Bronchial epithelial cell (primary cell): Measurements from ENCODE around the gene CFD. TPM values are rescaled to one million over a fixed set of nuclear protein-coding genes. Genes with fewer than 3 reads are reported as not detected.

Source experiments
- DNase-seq: peaks from one replicate; pipeline ENCODE4 v3.0.0-alpha.2; 2010; ENCODE audit warnings: low read depth
- FAIRE-seq: peaks from 2 replicates; lab custom pipeline; 2011; peaks lifted over from hg19 to GRCh38; lab: Jason Lieb, UNC
- H3K27me3 ChIP-seq: 2 replicates; pipeline ENCODE4 v1.5.1; 2011; ENCODE audit warnings: low read length; ENCODE audit not compliant: control insufficient read depth, insufficient read depth
- H3K36me3 ChIP-seq: 2 replicates; pipeline ENCODE4 v1.5.1; 2011; ENCODE audit warnings: low read length; ENCODE audit not compliant: control insufficient read depth, insufficient read depth
- H3K4me3 ChIP-seq: 2 replicates; pipeline ENCODE4 v1.5.1; 2011; ENCODE audit warnings: mild to moderate bottlenecking, low read depth, low read length, control low read depth
- total RNA-seq: library from RNA; depleted of rRNA; stranded (reverse); fragments of >200 nt; gene quantifications from 2 replicates; pipeline ENCODE4 v1.2.1, GENCODE V29; 2014
- TF ChIP-seq, protein P1 (sequence below): IDR thresholded peaks from 2 replicates; pipeline ENCODE4 v1.5.1; 2011; ENCODE audit warnings: mild to moderate bottlenecking, moderate library complexity, low read length, control low read depth, inconsistent platforms; ENCODE audit not compliant: insufficient read depth, severe bottlenecking

Gene CFD
- total RNA-seq, 1 donor from 2014 or later = 4.2 TPM

DNA sequence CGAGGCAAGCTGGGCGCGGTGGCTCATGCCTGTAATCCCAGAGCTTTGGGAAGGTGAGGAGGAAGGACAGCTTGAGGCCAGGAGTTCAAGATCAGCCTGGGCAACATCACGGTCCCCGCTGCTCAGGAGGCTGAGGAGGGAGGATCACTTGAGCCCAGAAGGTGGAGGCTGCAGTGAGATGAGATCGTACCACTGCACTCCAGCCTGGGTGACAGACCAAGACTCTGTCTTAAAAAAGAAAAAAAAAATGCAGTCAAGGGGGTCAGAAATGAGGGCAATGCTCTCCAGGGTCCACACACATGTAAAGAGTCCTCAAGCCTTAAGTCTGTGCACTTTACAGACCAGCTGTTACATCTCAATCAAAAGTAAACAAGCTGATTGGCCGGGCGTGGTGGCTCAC, 45.1 kb downstream of the CFD start:
- Histone ChIP-seq H3K27me3 (no peaks in the 10 kb centered on the region), H3K4me3 (no peak overlapping the region), H3K36me3 (peaks cover 19% of the 10 kb centered on the region)
- TF ChIP-seq, protein P1, sequence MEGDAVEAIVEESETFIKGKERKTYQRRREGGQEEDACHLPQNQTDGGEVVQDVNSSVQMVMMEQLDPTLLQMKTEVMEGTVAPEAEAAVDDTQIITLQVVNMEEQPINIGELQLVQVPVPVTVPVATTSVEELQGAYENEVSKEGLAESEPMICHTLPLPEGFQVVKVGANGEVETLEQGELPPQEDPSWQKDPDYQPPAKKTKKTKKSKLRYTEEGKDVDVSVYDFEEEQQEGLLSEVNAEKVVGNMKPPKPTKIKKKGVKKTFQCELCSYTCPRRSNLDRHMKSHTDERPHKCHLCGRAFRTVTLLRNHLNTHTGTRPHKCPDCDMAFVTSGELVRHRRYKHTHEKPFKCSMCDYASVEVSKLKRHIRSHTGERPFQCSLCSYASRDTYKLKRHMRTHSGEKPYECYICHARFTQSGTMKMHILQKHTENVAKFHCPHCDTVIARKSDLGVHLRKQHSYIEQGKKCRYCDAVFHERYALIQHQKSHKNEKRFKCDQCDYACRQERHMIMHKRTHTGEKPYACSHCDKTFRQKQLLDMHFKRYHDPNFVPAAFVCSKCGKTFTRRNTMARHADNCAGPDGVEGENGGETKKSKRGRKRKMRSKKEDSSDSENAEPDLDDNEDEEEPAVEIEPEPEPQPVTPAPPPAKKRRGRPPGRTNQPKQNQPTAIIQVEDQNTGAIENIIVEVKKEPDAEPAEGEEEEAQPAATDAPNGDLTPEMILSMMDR = no peak
- DNase-seq (no peak), FAIRE-seq (no peak)

DNA sequence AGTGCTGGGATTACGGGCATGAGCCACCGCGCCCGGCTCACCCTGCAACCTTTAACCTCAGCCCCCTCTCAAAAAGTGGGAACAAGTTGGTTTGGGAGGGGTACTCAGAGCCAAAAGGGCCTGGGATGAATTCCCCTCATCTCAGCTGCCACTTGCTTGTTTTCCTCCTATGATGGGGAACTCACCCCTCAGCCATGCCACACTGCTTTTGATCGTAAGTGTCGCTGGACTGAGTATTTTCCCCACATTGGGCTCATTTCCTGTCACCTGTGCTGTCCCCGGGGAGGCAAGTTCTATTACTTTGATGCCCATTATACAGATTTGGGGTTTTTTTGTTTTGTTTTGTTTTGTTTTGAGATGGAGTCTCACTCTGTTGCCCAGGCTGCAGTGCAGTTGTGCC, 47.0 kb downstream of the CFD start:
- Histone ChIP-seq H3K27me3 (no peaks in the 10 kb centered on the region), H3K4me3 (no peak overlapping the region), H3K36me3 (peaks cover 10% of the 10 kb centered on the region)
- FAIRE-seq (no peak), DNase-seq (no peak)
- TF ChIP-seq, protein P1 = no peak

DNA sequence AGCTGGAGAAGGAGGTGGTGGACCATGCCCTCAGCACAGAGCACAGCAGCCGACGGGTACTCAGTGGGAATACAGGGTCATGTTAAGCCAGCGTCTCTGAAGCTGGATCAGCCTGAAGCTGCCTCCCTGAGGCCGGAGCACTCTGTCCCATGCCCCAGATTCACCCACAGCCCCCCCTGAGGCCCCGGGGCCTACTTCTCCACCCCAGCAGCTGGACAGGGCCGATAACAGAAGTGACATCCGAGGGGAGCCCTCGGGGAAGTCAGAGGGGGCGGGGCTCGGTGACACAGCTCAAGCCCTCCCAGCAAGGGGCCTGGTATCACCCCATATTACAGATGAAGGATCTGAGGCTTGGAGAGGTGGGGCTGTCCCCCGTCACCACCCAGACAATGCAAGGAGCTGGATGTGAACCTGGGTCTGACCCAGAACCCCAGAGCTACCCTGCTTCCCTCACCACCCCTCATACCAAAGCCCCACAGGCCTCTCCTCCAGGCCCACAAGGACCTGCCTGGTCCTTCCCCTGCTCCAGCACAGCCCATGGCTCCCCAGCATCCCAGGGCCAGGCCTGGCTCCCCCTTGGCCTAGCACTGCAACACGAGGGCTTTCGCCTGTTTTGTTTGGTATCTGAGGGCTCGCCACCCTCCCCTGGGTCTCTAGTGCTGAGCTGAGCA, 47.9 kb downstream of the CFD start:
- Histone ChIP-seq H3K36me3 (peaks cover 6% of the 10 kb centered on the region), H3K4me3 (no peak overlapping the region), H3K27me3 (no peaks in the 10 kb centered on the region)
- TF ChIP-seq, protein P1 = no peak
- FAIRE-seq (no peak), DNase-seq (no peak)

DNA sequence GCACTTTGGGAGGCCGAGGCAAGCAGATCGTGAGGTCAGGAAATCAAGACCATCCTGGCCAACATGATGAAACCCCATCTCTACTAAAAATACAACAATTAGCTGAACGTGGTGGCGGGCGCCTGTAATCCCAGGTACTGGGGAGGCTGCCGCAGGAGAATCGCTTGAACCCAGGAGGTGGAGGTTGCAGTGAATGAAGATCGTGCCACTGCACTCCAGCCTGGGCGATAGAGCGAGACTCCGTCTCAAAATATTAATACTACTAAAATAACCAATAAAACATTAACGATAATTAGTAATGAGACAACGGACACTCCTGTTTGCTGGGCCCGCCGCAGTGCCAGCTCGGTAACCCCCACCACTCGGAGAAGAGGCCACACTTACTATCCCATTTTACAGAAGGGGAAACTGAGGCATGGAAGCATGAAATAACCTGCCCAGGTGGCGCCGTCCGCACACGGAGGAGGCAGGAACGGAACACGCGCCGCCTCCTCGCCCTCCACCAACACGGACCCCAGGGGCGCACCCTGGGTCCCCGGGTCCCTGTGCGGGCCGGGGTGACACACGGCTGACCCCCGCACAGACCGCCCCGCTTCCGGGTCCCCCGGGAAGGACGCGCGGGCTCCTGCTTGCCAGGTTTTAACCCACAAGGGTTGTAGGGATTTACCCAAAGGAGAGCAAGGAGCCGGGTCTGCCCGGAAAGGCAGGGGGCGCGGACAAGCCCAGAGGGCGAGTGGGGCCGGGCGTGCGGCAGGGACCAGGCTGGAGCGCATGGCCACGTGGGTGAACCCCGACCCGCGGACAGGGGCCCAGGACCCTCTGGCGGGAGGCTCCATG, 52.0 kb downstream of the CFD start:
- DNase-seq = no peak
- FAIRE-seq = no peak
- TF ChIP-seq, protein P1 = no peak
- H3K4me3 ChIP-seq = peak overlapping the region; percentile 88
- peaks cover 2% of the 10 kb centered on the region for H3K36me3 ChIP-seq
- H3K27me3 ChIP-seq = no peaks in the 10 kb centered on the region

DNA sequence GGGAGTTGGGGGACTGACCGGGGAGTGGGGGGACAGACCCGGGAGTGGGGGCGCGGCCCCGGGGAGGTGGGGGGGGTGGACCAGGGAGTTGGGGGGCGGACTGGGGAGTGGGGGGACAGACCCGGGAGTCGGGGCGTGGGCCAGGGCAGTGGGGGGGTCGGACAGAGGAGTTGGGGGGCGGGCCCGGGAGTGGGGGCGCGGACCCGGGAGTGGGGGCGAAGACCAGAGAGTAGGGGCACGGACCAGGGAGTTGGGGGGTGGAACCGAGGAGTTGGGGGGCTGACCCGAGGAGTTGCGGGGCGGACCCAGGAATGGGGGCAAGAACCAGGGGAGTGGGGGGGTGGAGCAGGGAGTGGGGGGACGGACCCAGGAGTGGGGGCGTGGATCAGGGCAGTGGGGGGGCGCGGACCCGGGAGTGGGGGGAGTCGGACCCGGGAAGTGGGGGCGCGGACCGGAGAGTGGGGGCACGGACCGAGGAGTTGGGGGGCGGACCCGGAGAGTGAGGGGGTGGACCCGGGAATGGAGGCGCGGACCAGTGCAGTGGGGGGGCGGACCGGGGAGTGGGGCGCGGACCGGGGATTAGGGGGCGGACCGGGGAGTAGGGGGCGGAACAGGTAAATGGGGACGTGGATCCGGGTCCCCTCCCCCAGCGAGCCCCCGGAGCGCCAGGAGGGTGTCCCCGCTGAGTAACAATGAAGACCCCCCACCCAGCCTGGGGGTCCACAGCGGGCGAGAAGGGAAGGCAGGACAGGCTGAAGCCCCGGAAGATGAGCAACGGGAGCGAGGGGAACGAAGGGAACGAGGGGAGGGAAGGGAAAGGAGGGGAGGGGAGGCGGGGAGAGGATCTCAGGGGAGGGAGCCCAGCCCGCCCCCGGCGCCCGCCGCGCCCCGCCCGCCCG, 53.0 kb downstream of the CFD start:
- H3K27me3 ChIP-seq = peaks cover 1% of the 10 kb centered on the region
- DNase-seq = no peak
- no peaks in the 10 kb centered on the region for H3K36me3 ChIP-seq
- TF ChIP-seq, protein P1 = no peak
- peak overlapping the region; percentile 88 for H3K4me3 ChIP-seq
- no peak for FAIRE-seq

Other genes starting within 250 kb of the CFD start
- gene POLRMT, start 226.1 kb upstream of the CFD start, total RNA-seq = 27.5 and 29.0 TPM in 2 replicates
- gene FGF22, start 219.8 kb upstream of the CFD start, total RNA-seq = not detected in 2 replicates
- gene RNF126, start 196.4 kb upstream of the CFD start, total RNA-seq = 28.3 and 42.6 TPM in 2 replicates
- 80.6 and 143 TPM in 2 replicates for gene FSTL3, start 183.3 kb upstream of the CFD start, total RNA-seq
- not detected in 2 replicates for gene PRSS57, start 164.2 kb upstream of the CFD start, total RNA-seq
- gene PALM, start 150.7 kb upstream of the CFD start, total RNA-seq = under 0.01 and 0.26 TPM in 2 replicates
- gene MISP, start 108.6 kb upstream of the CFD start, total RNA-seq = 105 and 138 TPM in 2 replicates
- 99.0 TPM in 2 replicates for gene PTBP1, start 62.2 kb upstream of the CFD start, total RNA-seq
- gene PLPPR3, start 37.7 kb upstream of the CFD start, total RNA-seq = not detected in 2 replicates
- not detected in 2 replicates for gene AZU1, start 31.8 kb upstream of the CFD start, total RNA-seq
- not detected in 2 replicates for gene PRTN3, start 18.7 kb upstream of the CFD start, total RNA-seq
- gene ELANE, start 7.4 kb upstream of the CFD start, total RNA-seq = not detected in 2 replicates
- 9.2 and 12.1 TPM in 2 replicates for gene MED16, start 33.5 kb downstream of the CFD start, total RNA-seq
- not detected in 2 replicates for gene RNU6-9, start 33.8 kb downstream of the CFD start, total RNA-seq
- 35.8 and 46.1 TPM in 2 replicates for gene R3HDM4, start 53.6 kb downstream of the CFD start, total RNA-seq
- 0.13 TPM in 1 of 2 replicates, not detected in the other for gene KISS1R, start 57.7 kb downstream of the CFD start, total RNA-seq
- gene ARID3A, start 66.4 kb downstream of the CFD start, total RNA-seq = 15.8 and 16.0 TPM in 2 replicates
- 36.3 and 68.2 TPM in 2 replicates for gene WDR18, start 124.7 kb downstream of the CFD start, total RNA-seq
- 0.26 and 0.38 TPM in 2 replicates for gene GRIN3B, start 140.8 kb downstream of the CFD start, total RNA-seq
- gene TMEM259, start 161.5 kb downstream of the CFD start, total RNA-seq = 54.8 and 65.9 TPM in 2 replicates
- not detected in 2 replicates for gene RNU6-2, start 161.9 kb downstream of the CFD start, total RNA-seq
- 96.9 and 189 TPM in 2 replicates for gene CNN2, start 166.9 kb downstream of the CFD start, total RNA-seq
- gene ABCA7, start 180.4 kb downstream of the CFD start, total RNA-seq = 6.8 and 13.8 TPM in 2 replicates
- gene ARHGAP45, start 207.5 kb downstream of the CFD start, total RNA-seq = 9.0 and 11.8 TPM in 2 replicates
- gene POLR2E, start 235.7 kb downstream of the CFD start, total RNA-seq = 57.4 and 87.1 TPM in 2 replicates
- gene GPX4, start 244.3 kb downstream of the CFD start, total RNA-seq = 274 and 291 TPM in 2 replicates